ENCODE results near the gene MX2.
"Not testable (repeated sequence)": the region's sequence is repeated elsewhere in the genome, so short reads cannot be mapped to it uniquely, and the experiment has no call there.

MX2 gene

GRCh38 chr21:41342035-41342434 is 19.8 kb upstream of the MX2 start:
- ATAC-seq = no peak

DNA sequence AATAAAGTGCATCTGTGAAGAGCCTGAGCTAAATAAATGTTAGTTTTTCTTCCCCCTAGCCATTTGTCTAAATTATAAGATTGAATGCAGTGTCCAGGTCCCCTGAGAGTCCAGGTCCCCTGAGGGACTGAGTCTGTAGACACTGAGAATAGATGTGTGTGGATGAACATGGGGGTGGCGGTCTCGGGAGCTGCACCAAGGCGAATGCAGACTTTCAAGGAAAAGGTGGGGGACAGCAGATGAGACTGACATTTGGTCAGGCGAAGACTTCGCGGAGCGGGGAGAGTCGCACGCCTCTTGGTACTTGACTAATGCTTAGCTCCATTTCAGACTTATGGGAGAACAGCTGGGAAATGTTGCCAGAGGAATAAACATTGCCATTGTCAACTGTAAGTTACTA is 17.7 kb upstream of the MX2 start:
- DNase-seq (no peak), ATAC-seq (no peak)

More at GRCh38 chr21:41342035-41342434, 19.8 kb upstream of the MX2 start:
- no peak for DNase-seq

GRCh38 chr21:41345356-41345755 is 16.5 kb upstream of the MX2 start:
- no peak for ATAC-seq
- no peak for DNase-seq

DNA sequence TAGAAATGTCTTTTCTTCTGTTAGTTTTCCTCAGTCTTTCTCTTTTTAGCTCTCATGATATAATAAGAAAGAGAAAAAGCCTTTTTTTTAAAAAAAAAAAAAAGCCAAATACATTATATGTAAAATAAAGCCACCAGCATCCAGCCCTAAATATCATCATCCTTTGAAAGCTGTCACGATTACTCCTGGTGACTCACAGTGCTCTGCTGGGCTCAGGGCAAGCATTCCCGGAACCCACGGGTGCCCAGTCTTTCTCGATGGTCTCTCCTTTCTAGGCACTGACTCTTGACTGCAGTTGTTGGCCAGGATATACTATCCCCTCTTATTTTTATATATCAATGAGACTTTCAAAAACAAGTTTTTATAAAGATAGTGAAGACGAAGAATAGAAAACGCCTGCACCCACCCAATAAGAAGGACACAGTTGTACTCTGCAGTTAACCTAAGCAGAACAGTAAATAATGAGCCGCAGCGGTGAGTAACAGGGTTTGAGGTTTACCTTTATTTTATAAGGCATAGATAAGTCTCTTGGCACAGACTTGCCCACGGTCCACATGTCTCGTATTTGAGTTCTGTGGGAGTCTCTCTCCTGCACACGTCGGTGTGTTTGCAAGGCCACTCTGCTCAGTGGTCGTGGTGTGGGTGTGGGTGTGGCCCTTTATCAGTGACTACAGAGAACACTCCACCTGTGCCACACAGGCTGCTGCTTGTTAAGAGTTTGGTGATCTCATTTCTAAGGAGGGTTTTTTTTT is 15.7 kb upstream of the MX2 start:
- ATAC-seq (no peak), DNase-seq (no peak)

DNA sequence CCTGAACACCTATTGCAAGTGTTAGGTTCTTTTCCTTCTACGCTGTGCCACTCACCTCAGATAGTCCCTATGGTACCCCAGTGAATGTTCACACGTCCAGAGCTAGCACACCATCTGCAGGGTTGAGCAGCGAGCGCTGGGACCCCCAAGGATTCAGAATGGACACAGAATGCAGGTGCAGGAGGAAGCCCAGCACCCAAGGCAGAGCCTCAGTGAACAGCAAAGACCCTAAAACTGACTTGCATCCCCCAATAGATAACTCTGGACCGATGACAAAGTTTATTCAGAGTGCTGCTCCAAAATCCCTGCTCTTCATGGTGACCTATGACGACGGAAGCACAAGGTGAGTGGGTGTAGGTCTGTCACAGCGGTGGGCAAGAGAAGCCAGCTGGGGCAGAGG is 15.1 kb upstream of the MX2 start:
- no peak for DNase-seq
- no peak for ATAC-seq

DNA sequence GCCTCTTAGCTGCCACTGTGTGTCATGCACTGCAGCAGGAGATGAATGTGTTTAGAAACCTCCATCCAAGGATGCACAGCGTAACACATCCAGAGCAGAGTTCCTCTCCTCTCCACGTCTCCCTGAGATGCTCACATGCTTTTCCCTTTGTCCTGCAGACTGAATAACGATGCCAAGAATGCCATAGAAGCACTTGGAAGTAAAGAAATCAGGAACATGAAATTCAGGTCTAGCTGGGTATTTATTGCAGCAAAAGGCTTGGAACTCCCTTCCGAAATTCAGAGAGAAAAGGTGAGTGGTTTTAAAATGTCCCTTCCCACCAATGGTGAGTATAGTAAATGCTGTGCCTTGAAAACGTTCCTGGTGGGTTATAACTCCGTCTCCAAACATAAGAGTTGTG is 13.4 kb upstream of the MX2 start:
- no peak for DNase-seq
- ATAC-seq = no peak

GRCh38 chr21:41349126-41349525 is 12.7 kb upstream of the MX2 start:
- ATAC-seq (no peak), DNase-seq (no peak)

DNA sequence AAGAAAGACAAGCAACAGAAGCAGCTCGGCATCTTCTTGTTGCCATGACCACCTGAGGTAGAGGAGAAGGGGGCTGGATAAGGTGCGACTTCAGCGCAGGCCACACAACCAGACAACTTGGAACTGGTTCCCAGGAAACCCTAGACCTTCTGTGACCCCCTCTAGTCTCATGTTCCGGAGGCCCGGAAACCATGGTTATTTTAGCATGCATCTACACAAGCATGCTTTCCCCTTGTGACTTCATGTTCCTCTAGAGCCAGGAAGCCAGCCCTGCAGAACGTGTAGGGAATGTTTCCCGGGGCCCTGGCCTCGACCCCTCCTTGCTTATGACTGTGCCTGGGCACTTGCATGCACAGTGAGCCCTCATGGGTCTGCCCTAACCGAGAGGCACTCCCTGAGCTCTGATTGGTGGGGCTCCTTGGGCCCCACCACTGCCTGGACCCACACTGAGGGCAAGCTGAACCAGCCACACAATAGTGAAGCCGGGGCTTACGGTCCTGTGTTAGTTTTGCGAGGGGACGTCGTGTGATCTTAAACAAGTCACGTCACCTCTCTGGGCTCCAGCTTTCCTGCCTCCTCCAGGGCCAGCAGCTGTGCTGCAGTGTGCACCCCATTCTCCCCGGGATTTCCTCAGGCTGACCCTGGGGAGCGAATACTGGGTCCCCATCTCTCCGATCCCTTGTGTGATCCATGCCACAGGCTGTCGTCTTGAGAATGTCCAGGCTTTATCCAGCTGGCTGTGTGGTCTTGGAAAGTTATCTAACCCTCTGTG is 12.0 kb upstream of the MX2 start:
- no peak for DNase-seq
- no peak for ATAC-seq

GRCh38 chr21:41350436-41351155 is 11.2 kb upstream of the MX2 start:
- ATAC-seq = no peak
- no peak for DNase-seq

DNA sequence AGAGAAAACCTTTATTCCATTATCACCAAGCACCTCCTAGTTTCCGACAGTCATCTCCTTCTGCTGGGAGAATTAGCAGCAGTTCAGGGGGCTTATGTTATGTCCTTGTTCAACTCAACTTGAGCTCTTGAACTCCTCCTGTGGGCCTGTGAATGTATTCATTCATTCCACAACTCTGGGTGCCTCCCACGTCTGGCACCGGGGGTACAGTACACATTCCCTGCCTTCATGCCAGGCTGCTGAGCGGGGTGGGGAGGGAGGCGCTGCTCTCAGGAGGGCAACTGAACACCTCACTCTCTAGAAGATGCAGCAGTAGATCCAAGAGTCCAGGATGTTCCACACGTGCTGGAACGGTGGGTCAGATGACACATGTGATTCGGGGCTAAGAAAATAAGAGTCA is 4.3 kb upstream of the MX2 start:
- DNase-seq = no peak
- ATAC-seq = no peak

- DNase-seq (no peak), ATAC-seq (no peak)
Measured at GRCh38 chr21:41358193-41359166, 3.3 kb upstream of the MX2 start.

DNA sequence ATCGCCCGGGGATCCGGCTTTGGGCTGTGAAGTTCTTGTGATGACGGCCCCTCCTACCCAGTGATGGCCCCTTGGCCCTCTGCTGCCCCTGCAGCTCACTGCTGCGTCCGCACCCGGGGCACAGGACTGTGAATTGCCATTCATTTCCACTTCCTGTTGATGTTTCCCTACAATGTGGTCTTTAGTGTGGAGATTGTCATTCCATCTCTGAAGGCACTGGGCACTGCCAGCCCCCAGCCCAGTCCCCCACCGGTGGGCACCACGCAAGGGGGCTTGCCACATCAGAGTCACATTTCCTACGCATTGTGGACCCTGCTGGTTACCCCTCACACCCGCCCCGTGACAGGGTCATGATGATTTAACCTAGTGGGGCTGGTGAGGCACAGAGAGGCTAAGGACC is 2.5 kb upstream of the MX2 start:
- no peak for DNase-seq
- no peak for ATAC-seq

DNA sequence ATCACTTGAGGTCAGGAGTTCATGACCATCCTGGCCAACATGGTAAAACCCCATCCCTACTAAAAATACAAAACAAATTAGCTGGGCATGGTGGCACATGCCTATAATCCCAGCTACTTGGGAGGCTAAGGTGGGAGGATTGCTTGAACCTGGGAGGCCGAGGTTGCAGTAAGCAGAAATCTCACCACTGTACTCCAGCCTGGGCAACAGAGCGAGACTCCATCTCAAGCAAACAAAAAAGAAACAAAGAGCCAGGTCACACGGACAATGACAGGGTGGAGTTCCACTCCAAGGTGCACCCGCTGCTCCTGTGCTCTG is 2.1 kb upstream of the MX2 start:
- ATAC-seq, DNase-seq: not testable (repeated sequence)

GRCh38 chr21:41360072-41360821 is 1.6 kb upstream of the MX2 start:
- ATAC-seq = no peak
- no peak for DNase-seq

GRCh38 chr21:41361053-41361785 is 608 bp upstream of the MX2 start:
- ATAC-seq = no peak
- no peak for DNase-seq

- ATAC-seq (no peak), DNase-seq (no peak)
Measured at GRCh38 chr21:41362605-41363369, 960 bp downstream of the MX2 start.

DNA sequence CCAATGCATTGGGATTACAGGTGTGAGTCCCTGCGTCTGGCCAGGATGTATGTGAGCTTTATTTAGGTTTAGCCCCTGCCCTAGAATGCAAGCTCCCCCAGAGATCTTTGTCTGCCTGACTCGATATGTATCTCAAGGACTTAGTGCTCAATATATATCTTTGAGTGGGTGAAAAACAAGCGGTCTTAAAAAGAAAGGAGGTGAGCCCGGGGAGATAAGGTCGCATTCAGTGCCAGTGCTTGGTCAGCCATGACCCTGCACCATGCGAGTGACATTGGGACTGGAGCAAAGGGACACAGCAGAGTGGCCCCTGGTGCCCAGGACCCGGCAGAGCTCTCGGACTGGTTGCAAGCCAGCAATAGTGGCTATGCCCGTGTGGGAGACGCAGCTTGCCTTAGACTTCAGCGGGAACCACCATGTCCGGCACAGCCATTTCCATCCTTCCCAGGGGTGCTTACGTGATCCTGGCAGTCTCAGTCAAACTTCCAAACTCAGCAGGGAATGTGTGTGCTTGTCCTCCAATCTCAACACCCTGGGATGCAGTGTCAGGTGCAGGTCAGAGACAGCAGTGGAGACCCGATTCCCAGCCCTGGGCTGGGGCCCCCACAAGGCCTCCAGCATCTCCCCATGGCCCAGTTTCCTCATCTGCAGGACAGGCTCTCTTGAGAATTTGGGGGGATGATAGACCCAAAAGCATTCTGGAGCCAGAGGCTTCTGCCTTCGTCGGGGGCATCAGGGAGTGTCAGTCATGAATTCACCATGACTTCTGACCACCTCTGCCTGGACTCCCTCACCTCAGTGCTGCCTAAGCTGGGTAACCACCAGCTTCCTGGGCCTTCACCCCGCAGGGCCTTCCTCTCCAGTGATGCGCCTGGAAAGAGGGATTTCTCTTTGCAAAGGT is 1.8 kb downstream of the MX2 start:
- ATAC-seq = no peak
- DNase-seq = no peak

DNA sequence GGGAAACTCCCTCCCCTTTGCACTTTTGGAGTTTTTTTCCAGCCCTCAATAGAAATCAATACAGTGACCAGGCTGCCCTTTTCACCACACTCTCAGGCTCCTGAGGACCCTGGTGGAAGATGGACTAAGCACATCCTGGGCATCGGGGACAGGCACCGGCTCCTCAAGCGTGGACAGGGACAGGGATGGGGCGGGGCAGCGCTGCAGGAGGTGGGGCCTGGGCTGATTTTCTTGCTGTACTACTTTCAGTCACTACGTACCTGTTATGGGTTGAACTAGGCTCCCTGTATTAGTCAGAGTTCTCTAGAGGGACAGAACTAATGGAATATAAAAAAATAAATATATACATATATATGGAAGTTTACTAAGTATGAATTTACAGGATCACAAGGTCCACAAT is 2.5 kb downstream of the MX2 start:
- DNase-seq = no peak
- ATAC-seq = no peak
